DOHH2 (cell line): ENCODE results near the gene IGFBP2.

Source experiments
- EZH2phosphoT487 ChIP-seq: fragments of 200-600 bp; sonication (generic); IDR thresholded peaks from 2 replicates; pipeline ENCODE4 v1.6.1; 2017; ENCODE audit warnings: borderline replicate concordance, mild to moderate bottlenecking, antibody characterized with exemption, low read length, moderate library complexity, mixed read lengths
- TF ChIP-seq, protein P1 (sequence below): fragments of 200-600 bp; sonication (generic); IDR thresholded peaks from one replicate; pipeline ENCODE4 v1.5.1; 2014; ENCODE audit warnings: antibody characterized with exemption, mild to moderate bottlenecking, low read depth, low read length; ENCODE audit not compliant: poor library complexity, severe bottlenecking

DNA sequence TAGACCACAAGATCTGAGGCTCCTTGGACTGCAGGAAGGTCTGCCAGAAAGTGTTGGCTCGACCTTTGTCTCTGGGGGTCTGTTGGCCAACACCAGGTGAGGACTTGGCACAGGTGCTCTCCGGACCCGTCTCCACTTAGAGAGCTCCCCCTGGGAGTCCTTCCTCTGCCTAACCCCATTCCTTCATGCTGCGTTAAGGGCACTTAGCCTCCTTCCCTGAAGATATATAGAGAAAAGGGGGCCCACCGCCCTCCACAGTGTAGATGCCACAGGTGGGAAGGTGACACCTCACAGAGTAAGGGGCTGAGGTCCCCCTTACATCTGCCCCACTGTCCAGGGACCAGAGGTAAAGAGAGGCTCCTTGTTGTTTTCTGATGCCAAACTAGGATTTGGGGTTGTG is 53.9 kb downstream of the IGFBP2 start:
- TF ChIP-seq, protein P1, sequence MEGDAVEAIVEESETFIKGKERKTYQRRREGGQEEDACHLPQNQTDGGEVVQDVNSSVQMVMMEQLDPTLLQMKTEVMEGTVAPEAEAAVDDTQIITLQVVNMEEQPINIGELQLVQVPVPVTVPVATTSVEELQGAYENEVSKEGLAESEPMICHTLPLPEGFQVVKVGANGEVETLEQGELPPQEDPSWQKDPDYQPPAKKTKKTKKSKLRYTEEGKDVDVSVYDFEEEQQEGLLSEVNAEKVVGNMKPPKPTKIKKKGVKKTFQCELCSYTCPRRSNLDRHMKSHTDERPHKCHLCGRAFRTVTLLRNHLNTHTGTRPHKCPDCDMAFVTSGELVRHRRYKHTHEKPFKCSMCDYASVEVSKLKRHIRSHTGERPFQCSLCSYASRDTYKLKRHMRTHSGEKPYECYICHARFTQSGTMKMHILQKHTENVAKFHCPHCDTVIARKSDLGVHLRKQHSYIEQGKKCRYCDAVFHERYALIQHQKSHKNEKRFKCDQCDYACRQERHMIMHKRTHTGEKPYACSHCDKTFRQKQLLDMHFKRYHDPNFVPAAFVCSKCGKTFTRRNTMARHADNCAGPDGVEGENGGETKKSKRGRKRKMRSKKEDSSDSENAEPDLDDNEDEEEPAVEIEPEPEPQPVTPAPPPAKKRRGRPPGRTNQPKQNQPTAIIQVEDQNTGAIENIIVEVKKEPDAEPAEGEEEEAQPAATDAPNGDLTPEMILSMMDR, result no peak
- no peak for TF ChIP-seq EZH2phosphoT487
